Measurements from ENCODE around the gene CEP19.

The CEP19 gene

DNA sequence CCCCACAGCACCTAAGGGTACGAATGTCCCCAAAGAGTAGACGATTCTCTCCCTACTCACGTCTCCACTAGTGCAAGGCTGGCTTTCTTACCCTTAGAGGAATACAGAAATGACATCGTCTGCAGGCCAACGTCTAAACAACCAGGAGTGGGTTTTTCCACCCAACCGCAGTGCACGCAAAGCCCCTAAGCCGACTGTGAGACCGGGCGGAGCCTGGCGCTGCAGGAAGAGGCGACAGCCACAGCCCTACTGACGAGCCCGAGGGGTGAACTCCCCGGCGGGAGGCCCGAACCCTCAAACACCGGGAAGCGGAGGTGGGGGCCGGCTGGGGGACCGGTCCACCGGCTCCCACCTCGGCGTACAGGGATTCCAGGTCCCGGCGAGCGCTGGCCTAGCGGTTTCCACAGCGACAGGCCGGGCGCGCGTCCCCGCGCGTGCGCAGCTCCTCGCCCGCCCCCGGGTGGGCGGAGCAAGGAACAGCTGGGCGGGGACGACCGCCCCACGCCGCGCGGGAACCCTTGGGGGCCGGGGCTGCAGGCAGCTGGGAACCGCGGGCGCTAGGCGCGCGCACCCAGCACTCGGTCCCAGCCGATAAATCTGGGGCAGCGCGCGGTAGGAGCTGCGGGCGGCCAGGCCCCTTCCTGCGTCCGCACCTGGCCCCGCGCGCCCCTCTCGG, at the start of gene CEP19, which contains the start of gene PIGX (continued):
- TF ChIP-seq ZNF324 (tag by site-specific recombination; IDR thresholded peaks at IDR 0.05) (no peak), KLF7 (tag by site-specific recombination; IDR thresholded peaks at IDR 0.05; ENCODE audit: borderline replicate concordance) (no peak), GLI2 (tag by site-specific recombination; IDR thresholded peaks at IDR 0.05; ENCODE audit: borderline replicate concordance, low read depth) (no peak), ZNF404 (tag by site-specific recombination; IDR thresholded peaks at IDR 0.05) (no peak), ZNF501 (tag by site-specific recombination; IDR thresholded peaks at IDR 0.05) (peak; percentile 62), KLF10 (tag by site-specific recombination; IDR thresholded peaks at IDR 0.05) (0 out of 2 replicates have a peak, but pooled peaks have one; percentile 50), SP2 (tag by site-specific recombination; IDR thresholded peaks at IDR 0.05) (peak; percentile 60), ZNF701 (tag by site-specific recombination; IDR thresholded peaks at IDR 0.05) (no peak), HOXC10 (CRISPR knock-in tag; IDR thresholded peaks at IDR 0.05) (no peak), ZNF223 (tag by site-specific recombination; IDR thresholded peaks at IDR 0.05) (no peak), ZNF558 (tag by site-specific recombination; IDR thresholded peaks at IDR 0.05) (no peak), ZNF670 (tag by site-specific recombination; IDR thresholded peaks at IDR 0.05; ENCODE audit: low read depth) (no peak), ZNF654 (tag by site-specific recombination; IDR thresholded peaks at IDR 0.05; ENCODE audit: low read depth) (no peak), ZNF48 (tag by site-specific recombination; IDR thresholded peaks at IDR 0.05) (no peak), SETDB1 (IDR thresholded peaks at IDR 0.05; ENCODE audit: insufficient read length, low read length) (no peak), ZFP37 (tag by site-specific recombination; IDR thresholded peaks at IDR 0.05) (0 out of 2 replicates have a peak, but pooled peaks have one; percentile 38), MYNN (tag by site-specific recombination; IDR thresholded peaks at IDR 0.05; ENCODE audit: borderline replicate concordance) (0 out of 2 replicates have a peak, but pooled peaks have one; percentile 19), ZNF514 (tag by site-specific recombination; IDR thresholded peaks at IDR 0.05) (no peak)
- TF ChIP-seq, protein P1, sequence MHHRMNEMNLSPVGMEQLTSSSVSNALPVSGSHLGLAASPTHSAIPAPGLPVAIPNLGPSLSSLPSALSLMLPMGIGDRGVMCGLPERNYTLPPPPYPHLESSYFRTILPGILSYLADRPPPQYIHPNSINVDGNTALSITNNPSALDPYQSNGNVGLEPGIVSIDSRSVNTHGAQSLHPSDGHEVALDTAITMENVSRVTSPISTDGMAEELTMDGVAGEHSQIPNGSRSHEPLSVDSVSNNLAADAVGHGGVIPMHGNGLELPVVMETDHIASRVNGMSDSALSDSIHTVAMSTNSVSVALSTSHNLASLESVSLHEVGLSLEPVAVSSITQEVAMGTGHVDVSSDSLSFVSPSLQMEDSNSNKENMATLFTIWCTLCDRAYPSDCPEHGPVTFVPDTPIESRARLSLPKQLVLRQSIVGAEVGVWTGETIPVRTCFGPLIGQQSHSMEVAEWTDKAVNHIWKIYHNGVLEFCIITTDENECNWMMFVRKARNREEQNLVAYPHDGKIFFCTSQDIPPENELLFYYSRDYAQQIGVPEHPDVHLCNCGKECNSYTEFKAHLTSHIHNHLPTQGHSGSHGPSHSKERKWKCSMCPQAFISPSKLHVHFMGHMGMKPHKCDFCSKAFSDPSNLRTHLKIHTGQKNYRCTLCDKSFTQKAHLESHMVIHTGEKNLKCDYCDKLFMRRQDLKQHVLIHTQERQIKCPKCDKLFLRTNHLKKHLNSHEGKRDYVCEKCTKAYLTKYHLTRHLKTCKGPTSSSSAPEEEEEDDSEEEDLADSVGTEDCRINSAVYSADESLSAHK (tag by site-specific recombination; IDR thresholded peaks at IDR 0.05) = no peak
- TF ChIP-seq, protein P2, sequence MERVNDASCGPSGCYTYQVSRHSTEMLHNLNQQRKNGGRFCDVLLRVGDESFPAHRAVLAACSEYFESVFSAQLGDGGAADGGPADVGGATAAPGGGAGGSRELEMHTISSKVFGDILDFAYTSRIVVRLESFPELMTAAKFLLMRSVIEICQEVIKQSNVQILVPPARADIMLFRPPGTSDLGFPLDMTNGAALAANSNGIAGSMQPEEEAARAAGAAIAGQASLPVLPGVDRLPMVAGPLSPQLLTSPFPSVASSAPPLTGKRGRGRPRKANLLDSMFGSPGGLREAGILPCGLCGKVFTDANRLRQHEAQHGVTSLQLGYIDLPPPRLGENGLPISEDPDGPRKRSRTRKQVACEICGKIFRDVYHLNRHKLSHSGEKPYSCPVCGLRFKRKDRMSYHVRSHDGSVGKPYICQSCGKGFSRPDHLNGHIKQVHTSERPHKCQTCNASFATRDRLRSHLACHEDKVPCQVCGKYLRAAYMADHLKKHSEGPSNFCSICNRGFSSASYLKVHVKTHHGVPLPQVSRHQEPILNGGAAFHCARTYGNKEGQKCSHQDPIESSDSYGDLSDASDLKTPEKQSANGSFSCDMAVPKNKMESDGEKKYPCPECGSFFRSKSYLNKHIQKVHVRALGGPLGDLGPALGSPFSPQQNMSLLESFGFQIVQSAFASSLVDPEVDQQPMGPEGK (tag by site-specific recombination; IDR thresholded peaks at IDR 0.05) = peak; percentile 73
- TF ChIP-seq, protein P3, sequence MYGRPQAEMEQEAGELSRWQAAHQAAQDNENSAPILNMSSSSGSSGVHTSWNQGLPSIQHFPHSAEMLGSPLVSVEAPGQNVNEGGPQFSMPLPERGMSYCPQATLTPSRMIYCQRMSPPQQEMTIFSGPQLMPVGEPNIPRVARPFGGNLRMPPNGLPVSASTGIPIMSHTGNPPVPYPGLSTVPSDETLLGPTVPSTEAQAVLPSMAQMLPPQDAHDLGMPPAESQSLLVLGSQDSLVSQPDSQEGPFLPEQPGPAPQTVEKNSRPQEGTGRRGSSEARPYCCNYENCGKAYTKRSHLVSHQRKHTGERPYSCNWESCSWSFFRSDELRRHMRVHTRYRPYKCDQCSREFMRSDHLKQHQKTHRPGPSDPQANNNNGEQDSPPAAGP (tag by site-specific recombination; IDR thresholded peaks at IDR 0.05) = no peak
- TF ChIP-seq, protein P4, sequence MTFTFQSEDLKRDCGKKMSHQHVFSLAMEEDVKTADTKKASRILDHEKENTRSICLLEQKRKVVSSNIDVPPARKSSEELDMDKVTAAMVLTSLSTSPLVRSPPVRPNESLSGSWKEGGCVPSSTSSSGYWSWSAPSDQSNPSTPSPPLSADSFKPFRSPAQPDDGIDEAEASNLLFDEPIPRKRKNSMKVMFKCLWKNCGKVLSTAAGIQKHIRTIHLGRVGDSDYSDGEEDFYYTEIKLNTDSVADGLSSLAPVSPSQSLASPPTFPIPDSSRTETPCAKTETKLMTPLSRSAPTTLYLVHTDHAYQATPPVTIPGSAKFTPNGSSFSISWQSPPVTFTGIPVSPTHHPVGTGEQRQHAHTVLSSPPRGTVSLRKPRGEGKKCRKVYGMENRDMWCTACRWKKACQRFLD (tag by site-specific recombination; IDR thresholded peaks at IDR 0.05) = no peak
- TF ChIP-seq, protein P5, sequence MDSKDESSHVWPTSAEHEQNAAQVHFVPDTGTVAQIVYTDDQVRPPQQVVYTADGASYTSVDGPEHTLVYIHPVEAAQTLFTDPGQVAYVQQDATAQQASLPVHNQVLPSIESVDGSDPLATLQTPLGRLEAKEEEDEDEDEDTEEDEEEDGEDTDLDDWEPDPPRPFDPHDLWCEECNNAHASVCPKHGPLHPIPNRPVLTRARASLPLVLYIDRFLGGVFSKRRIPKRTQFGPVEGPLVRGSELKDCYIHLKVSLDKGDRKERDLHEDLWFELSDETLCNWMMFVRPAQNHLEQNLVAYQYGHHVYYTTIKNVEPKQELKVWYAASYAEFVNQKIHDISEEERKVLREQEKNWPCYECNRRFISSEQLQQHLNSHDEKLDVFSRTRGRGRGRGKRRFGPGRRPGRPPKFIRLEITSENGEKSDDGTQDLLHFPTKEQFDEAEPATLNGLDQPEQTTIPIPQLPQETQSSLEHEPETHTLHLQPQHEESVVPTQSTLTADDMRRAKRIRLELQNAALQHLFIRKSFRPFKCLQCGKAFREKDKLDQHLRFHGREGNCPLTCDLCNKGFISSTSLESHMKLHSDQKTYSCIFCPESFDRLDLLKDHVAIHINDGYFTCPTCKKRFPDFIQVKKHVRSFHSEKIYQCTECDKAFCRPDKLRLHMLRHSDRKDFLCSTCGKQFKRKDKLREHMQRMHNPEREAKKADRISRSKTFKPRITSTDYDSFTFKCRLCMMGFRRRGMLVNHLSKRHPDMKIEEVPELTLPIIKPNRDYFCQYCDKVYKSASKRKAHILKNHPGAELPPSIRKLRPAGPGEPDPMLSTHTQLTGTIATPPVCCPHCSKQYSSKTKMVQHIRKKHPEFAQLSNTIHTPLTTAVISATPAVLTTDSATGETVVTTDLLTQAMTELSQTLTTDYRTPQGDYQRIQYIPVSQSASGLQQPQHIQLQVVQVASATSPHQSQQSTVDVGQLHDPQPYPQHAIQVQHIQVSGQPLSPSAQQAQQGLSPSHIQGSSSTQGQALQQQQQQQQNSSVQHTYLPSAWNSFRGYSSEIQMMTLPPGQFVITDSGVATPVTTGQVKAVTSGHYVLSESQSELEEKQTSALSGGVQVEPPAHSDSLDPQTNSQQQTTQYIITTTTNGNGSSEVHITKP (tag by site-specific recombination; IDR thresholded peaks at IDR 0.05) = peak; percentile 78
- TF ChIP-seq, protein P6, sequence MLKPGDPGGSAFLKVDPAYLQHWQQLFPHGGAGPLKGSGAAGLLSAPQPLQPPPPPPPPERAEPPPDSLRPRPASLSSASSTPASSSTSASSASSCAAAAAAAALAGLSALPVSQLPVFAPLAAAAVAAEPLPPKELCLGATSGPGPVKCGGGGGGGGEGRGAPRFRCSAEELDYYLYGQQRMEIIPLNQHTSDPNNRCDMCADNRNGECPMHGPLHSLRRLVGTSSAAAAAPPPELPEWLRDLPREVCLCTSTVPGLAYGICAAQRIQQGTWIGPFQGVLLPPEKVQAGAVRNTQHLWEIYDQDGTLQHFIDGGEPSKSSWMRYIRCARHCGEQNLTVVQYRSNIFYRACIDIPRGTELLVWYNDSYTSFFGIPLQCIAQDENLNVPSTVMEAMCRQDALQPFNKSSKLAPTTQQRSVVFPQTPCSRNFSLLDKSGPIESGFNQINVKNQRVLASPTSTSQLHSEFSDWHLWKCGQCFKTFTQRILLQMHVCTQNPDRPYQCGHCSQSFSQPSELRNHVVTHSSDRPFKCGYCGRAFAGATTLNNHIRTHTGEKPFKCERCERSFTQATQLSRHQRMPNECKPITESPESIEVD (tag by site-specific recombination; IDR thresholded peaks at IDR 0.05) = no peak
- TF ChIP-seq, protein P7, sequence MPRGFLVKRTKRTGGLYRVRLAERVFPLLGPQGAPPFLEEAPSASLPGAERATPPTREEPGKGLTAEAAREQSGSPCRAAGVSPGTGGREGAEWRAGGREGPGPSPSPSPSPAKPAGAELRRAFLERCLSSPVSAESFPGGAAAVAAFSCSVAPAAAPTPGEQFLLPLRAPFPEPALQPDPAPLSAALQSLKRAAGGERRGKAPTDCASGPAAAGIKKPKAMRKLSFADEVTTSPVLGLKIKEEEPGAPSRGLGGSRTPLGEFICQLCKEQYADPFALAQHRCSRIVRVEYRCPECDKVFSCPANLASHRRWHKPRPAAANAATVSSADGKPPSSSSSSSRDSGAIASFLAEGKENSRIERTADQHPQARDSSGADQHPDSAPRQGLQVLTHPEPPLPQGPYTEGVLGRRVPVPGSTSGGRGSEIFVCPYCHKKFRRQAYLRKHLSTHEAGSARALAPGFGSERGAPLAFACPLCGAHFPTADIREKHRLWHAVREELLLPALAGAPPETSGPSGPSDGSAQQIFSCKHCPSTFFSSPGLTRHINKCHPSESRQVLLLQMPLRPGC (tag by site-specific recombination; IDR thresholded peaks at IDR 0.05) = no peak

All from HEK293 (cell line).